Adipocyte (in vitro differentiated cells): Measurements from ENCODE around the gene RAB24.

ENCODE experiments used
- DNase-seq: peaks from one replicate; pipeline ENCODE4 v3.0.0-alpha.2; 2015; ENCODE audit warnings: low read depth
- H3K27me3 ChIP-seq: replicated peaks from 2 replicates; pipeline ENCODE4 v1.7.0; 2013; ENCODE audit warnings: mild to moderate bottlenecking, low read length, moderate library complexity; ENCODE audit not compliant: control insufficient read depth, insufficient read depth
- H3K36me3 ChIP-seq: 2 replicates; pipeline ENCODE4 v1.7.0; 2013; ENCODE audit warnings: low read length, mild to moderate bottlenecking, moderate library complexity; ENCODE audit not compliant: control insufficient read depth, insufficient read depth, severe bottlenecking
- H3K4me1 ChIP-seq: 2 replicates; pipeline ENCODE4 v1.7.0; 2013; ENCODE audit warnings: mild to moderate bottlenecking, low read length, moderate library complexity; ENCODE audit not compliant: control insufficient read depth, insufficient read depth
- H3K4me3 ChIP-seq: 2 replicates; pipeline ENCODE4 v1.7.0; 2013; ENCODE audit warnings: mild to moderate bottlenecking, low read length, moderate library complexity
- H3K9ac ChIP-seq: 2 replicates; pipeline ENCODE4 v1.7.0; 2013; ENCODE audit warnings: mild to moderate bottlenecking, low read length, moderate library complexity
- H3K9me3 ChIP-seq: 2 replicates; pipeline ENCODE4 v1.7.0; 2013; ENCODE audit warnings: mild to moderate bottlenecking, low read length, moderate library complexity; ENCODE audit not compliant: control insufficient read depth

RAB24 gene

GRCh38 chr5:177332031-177332895, 28.7 kb upstream of the RAB24 start:
- Histone ChIP-seq H3K4me3 (no peak overlapping the region), H3K36me3 (peaks cover 75% of the 10 kb centered on the region), H3K27me3 (no peaks in the 10 kb centered on the region), H3K9me3 (no peaks in the 10 kb centered on the region), H3K9ac (no peak overlapping the region), H3K4me1 (peaks cover 9% of the 10 kb centered on the region)
- no peak for DNase-seq

DNA sequence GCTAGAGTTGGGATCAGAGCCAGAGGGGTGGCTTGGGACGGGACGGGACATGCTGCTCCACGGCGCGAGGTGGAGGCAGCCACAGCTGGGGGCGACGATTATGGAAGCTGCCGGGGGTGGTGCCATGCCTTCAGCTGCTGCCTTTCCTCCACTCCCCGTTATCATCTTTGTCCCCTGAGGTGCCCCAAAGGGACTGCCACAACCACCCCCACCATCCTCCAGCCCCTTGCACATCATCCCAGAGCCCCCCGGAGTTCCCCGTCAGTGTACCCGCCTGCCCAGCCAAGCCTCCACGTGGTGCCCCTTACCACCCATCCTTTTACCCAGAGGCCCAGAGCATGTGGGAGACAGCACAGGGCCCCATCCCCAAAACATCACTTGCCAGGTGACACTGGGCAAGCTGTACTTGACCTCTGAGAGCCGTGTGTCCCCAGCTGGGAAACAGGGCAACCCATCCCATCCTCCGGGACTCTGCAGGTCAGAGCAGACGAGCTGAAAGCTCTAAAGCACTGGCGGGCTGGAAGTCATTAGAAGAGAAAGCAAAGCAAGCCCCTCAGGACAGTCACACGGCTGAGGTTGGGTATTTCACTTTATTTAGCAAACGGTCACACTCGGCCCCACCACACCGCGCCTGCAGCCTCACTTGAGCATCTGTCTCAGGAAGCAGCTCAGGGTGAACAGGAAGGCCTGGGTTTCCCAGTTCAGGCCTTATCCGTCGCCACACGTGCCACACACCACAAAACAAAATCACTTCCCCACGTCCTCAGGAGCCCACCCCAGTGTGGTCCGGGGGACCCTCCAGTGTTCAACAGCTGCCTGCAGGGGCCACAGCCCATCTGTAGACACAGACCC, 27.7 kb upstream of the RAB24 start:
- Histone ChIP-seq H3K4me3 (no peak overlapping the region), H3K27me3 (no peaks in the 10 kb centered on the region), H3K36me3 (peaks cover 65% of the 10 kb centered on the region), H3K9ac (no peak overlapping the region), H3K4me1 (peaks cover 12% of the 10 kb centered on the region), H3K9me3 (no peaks in the 10 kb centered on the region)
- DNase-seq: no peak

DNA sequence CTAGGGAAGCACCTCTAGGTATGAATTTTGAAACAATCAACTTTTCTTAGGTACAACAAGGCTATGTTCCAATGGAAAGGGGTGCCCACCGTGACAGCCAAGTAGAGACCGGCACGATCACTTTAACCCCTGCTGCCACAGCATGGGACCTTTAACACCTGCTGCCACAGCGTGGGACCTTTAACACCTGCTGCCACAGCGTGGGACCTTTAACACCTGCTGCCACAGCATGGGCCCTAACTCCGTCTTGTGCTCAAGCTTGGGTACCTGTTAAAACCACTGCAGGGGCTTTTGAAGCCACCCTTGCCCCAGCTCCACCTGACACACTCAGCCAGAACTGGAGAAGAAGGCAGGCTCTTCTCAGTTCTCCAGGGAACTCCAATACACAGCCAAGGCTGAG, 26.4 kb upstream of the RAB24 start:
- Histone ChIP-seq H3K36me3 (peaks cover 51% of the 10 kb centered on the region), H3K4me1 (peaks cover 18% of the 10 kb centered on the region), H3K4me3 (no peak overlapping the region), H3K9me3 (no peaks in the 10 kb centered on the region), H3K27me3 (no peaks in the 10 kb centered on the region), H3K9ac (no peak overlapping the region)
- no peak for DNase-seq

- no peaks in the 10 kb centered on the region for H3K9me3 ChIP-seq
- peaks cover 39% of the 10 kb centered on the region for H3K36me3 ChIP-seq
- H3K4me3 ChIP-seq: no peak overlapping the region
- H3K27me3 ChIP-seq: no peaks in the 10 kb centered on the region
- peaks cover 18% of the 10 kb centered on the region for H3K4me1 ChIP-seq
- no peak for DNase-seq
- no peak overlapping the region for H3K9ac ChIP-seq
Measured at GRCh38 chr5:177328545-177329231, 25.2 kb upstream of the RAB24 start.

- no peaks in the 10 kb centered on the region for H3K27me3 ChIP-seq
- H3K9me3 ChIP-seq: no peaks in the 10 kb centered on the region
- peaks cover 31% of the 10 kb centered on the region for H3K36me3 ChIP-seq
- no peak overlapping the region for H3K9ac ChIP-seq
- no peak for DNase-seq
- peaks cover 18% of the 10 kb centered on the region for H3K4me1 ChIP-seq
- H3K4me3 ChIP-seq: no peak overlapping the region
Measured at GRCh38 chr5:177327539-177328522, 24.3 kb upstream of the RAB24 start.

DNA sequence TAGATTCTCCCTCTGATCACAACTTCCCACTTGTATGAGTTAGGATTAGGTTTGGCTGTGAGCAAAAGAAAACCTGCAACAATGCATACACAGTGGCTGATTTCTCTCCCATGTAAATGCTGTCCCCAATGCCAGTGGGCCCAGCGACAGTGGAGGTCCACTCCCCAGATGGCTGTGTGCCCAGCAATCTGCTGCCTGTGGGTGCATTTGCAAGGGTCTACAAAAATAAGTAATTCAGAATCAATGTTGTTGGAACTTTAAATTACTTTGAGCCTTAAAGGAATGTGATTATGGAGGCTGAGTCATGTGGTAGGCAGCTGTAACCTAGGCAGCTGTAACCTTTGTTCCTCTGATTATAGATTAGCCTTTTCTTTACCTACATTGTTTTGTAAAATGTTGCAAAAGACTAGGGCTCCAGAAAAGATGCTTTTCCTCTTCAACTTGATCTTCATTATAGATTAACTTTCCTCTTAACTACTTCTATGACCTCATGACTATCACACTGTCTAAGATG, 22.4 kb upstream of the RAB24 start:
- DNase-seq: no peak
- Histone ChIP-seq H3K9me3 (no peaks in the 10 kb centered on the region), H3K9ac (no peak overlapping the region), H3K4me1 (peaks cover 18% of the 10 kb centered on the region), H3K27me3 (no peaks in the 10 kb centered on the region), H3K36me3 (peaks cover 15% of the 10 kb centered on the region), H3K4me3 (no peak overlapping the region)

- H3K9me3 ChIP-seq: no peaks in the 10 kb centered on the region
- peaks cover 10% of the 10 kb centered on the region for H3K36me3 ChIP-seq
- H3K9ac ChIP-seq: no peak overlapping the region
- no peaks in the 10 kb centered on the region for H3K27me3 ChIP-seq
- peaks cover 3% of the 10 kb centered on the region for H3K4me1 ChIP-seq
- no peak for DNase-seq
- H3K4me3 ChIP-seq: no peak overlapping the region
Measured at GRCh38 chr5:177320879-177321278, 17.4 kb upstream of the RAB24 start.

- no peak overlapping the region for H3K9ac ChIP-seq
- H3K4me3 ChIP-seq: no peak overlapping the region
- DNase-seq: no peak
- peaks cover 10% of the 10 kb centered on the region for H3K36me3 ChIP-seq
- H3K4me1 ChIP-seq: no peaks in the 10 kb centered on the region
- no peaks in the 10 kb centered on the region for H3K27me3 ChIP-seq
- no peaks in the 10 kb centered on the region for H3K9me3 ChIP-seq
Measured at GRCh38 chr5:177319913-177320588, 16.5 kb upstream of the RAB24 start.

DNA sequence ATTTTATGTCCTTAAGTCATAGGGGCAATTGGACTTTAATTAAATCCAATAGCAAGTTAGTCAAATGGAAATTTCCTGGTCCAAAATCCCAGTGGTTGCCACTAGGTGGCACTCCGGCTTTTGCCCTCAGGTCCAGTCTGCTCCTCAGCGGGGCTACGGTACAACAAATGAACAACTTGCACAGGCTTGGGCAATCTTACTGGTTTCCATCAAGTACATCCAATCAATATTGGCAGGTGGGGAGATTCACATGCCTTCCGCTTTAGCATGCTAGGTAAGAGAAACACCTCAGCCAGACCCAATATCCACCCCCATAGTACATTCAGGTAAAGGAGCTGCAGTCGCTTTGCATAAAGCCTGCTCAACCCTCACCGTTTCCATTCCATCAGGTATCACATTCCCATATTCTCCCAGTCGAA, 14.4 kb upstream of the RAB24 start:
- H3K9me3 ChIP-seq: no peaks in the 10 kb centered on the region
- DNase-seq: peak; percentile 86
- H3K36me3 ChIP-seq: peaks cover 10% of the 10 kb centered on the region
- no peaks in the 10 kb centered on the region for H3K4me1 ChIP-seq
- H3K27me3 ChIP-seq: no peaks in the 10 kb centered on the region
- no peak overlapping the region for H3K9ac ChIP-seq
- H3K4me3 ChIP-seq: no peak overlapping the region

GRCh38 chr5:177316005-177316404, 12.5 kb upstream of the RAB24 start:
- Histone ChIP-seq H3K36me3 (peaks cover 10% of the 10 kb centered on the region), H3K9ac (no peak overlapping the region), H3K27me3 (no peaks in the 10 kb centered on the region), H3K4me1 (peaks cover 4% of the 10 kb centered on the region), H3K4me3 (no peak overlapping the region), H3K9me3 (no peaks in the 10 kb centered on the region)
- no peak for DNase-seq
